HFF-Myc (cell line): ENCODE results near the gene DNAI2.

Experiments
- DNase-seq: peaks from one replicate; pipeline ENCODE4 v3.0.0-alpha.2; 2011; ENCODE audit warnings: low read depth; ENCODE audit errors: extremely low read depth
- H3K4me3 ChIP-seq: replicated peaks from 2 replicates; pipeline ENCODE4 v1.5.1; 2011; ENCODE audit warnings: low read depth, mild to moderate bottlenecking, control low read depth, low read length
- TF ChIP-seq, protein P1 (sequence below): IDR thresholded peaks from 2 replicates; pipeline ENCODE4 v1.5.1; 2012; ENCODE audit warnings: mild to moderate bottlenecking, low read depth, low read length, control low read depth; ENCODE audit errors: missing control alignments

DNAI2 gene

DNA sequence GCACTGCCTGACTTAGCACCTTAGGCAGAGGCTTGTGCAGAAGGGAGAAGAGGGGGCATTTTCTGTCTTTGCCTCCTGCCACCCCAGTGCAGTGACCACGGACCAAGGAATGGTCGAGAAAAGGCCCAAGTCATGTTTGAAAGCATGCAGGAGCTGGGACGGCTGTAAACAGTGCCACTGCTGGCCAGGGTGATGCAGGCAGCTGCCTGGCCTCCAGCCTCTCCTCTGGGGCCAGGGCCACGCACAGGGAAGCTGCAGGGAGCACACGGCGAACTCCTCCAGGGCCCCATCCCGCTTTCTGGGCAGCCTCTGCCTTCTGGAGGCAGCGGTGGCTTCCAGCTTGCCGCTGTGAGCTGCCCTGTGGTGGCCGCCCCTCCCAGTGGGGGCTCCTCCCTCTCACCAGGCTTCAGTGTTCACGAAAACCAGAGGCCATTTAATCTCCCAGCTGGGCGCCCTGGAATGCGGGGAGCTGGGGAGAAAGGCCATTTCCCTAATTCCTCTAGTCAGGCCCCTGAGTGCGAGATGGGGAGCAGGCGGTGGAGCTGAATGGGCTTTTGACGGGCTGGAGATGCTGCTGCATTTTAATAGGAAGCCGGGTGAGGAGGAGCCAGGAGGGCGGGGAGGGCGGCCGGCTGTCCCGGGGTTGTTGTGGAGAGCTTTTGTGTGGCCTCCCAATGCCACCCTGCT lies 28.7 kb upstream of the DNAI2 start:
- DNase-seq, result no peak
- H3K4me3 ChIP-seq, result no peak overlapping the region
- TF ChIP-seq, protein P1, sequence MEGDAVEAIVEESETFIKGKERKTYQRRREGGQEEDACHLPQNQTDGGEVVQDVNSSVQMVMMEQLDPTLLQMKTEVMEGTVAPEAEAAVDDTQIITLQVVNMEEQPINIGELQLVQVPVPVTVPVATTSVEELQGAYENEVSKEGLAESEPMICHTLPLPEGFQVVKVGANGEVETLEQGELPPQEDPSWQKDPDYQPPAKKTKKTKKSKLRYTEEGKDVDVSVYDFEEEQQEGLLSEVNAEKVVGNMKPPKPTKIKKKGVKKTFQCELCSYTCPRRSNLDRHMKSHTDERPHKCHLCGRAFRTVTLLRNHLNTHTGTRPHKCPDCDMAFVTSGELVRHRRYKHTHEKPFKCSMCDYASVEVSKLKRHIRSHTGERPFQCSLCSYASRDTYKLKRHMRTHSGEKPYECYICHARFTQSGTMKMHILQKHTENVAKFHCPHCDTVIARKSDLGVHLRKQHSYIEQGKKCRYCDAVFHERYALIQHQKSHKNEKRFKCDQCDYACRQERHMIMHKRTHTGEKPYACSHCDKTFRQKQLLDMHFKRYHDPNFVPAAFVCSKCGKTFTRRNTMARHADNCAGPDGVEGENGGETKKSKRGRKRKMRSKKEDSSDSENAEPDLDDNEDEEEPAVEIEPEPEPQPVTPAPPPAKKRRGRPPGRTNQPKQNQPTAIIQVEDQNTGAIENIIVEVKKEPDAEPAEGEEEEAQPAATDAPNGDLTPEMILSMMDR, result no peak

DNA sequence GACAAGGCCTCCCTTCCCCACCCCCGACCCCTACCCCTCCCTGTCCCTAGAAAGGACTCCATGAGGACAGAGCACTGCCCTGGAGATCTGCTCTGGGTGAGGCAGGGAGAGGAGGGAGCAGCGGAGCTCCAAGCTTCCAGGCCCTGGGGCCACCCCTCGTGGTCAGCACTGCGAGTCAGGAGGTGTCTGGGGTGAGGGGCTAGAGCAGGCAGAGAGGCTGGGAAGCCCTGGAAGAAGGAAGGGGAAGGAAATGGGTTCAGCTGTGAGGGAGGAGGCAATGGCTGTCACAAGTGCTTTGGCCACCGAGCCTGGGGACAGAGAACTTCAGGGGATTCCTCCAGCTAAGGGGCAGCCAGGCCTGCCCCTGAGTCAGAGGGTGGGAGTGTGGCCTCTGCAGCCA lies 28.2 kb upstream of the DNAI2 start:
- no peak for DNase-seq
- no peak overlapping the region for H3K4me3 ChIP-seq
- TF ChIP-seq, protein P1, result no peak

DNA sequence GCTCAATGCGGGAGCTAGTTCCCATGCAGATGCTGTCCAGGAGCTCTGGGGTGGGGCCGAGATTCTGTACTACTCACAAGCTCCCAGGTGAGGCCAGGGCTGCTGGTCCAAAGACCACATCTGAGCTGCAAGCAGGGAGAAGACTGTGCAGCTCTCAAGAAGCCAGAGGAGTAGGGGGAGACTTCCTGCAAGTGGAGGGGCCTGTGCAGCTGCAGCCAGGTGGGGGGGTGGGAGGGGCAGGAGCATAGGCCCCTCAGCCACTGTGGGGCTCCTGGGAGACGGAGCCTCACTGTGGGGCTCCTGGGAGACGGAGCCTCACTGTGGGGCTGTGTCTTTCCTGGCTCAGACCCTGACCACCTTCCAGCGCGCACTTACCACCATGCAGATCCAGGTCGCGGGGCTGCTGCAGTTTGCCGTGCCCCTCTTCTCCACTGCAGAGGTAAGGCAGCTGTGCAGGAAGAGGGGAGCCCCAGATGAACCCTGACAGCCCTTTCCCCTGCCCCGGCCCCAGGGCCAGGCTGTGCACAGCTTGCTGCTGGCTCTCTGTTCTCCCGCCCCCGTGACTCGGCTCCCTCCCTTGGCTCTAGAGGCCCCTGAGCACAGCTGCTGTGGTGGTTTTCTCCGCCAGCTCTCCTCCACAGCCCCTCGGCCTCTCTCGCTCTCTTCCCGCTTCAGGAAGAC lies 24.3 kb upstream of the DNAI2 start:
- TF ChIP-seq, protein P1, result no peak
- DNase-seq, result no peak
- H3K4me3 ChIP-seq, result no peak overlapping the region

DNA sequence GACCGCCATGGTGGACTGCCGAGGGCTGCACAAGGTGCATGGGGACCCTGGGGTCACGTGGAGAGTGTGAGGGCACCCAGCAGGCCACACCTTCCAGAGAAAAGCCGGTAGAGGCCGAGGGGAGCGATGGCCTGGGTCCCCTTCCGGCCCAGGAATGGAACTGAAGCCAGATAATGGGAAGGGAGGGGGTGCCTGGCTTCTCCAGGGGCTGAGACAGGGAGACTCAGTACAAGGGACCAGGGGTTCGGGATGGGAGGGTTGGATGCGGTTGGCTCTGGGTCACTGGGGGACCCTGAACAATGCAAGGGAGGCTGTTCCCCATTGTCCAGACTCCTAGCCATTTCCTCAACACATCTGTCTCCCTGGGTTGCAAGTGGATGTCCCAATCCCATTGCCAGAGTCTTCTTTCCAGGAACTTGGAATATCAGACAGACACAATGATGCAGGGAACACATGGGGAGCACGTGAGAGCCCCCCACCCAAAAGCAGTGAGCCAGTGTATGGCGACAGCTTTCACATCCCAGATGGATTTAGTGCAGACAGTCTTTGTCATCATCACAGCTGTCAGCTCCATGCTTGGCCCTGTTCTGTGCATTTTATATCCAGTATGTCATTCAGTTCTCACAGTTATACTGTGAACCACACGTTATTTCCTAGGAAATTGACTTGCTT lies 23.6 kb upstream of the DNAI2 start:
- no peak for DNase-seq
- TF ChIP-seq, protein P1, result no peak
- H3K4me3 ChIP-seq, result no peak overlapping the region

DNA sequence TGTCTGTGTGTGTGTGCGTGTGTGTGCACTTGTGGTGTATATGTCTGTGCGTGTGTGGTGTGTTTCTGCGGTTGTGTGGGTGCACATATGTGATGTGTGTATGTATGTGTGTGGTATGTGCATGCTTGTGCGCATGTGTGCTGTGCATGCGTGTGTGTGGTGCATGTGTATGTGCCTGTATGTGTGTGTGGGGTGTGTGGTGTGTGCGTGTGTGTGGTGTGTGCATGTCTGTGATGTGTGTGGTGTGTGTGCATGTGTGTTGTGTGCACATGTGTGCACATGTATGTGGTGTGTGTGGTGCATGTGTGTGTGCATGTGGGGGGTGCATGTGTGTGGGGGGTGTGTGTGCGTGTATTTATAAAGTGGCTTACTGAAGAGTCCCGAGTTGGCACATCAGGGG lies 23.0 kb upstream of the DNAI2 start:
- TF ChIP-seq, protein P1, result no peak
- DNase-seq, result no peak
- H3K4me3 ChIP-seq, result no peak overlapping the region

DNA sequence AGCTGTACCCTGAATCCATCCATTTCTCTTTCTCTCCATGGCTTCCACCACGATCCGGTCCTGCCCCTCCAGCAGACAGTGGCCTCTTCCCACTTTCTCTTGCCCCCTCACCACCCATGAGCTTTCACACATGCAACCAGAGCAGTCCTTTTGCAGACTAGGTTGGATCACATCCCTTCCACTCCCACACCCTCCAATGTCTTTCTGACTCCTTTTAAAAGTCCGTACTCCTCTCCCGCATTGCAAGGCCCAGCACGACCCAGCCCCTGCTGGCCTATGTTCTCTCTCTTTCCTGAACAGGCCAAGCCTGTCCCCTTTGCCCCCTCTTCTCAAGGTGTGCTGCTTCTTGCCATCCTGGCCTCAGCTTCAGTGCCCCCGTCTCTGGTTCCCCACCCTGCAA lies 22.5 kb upstream of the DNAI2 start:
- DNase-seq, result no peak
- TF ChIP-seq, protein P1, result no peak
- H3K4me3 ChIP-seq, result no peak overlapping the region
